GM06990 (cell line): Measurements from ENCODE around the gene KCTD2.
"Not testable (repeated sequence)": the region's sequence is repeated elsewhere in the genome, so short reads cannot be mapped to it uniquely, and the experiment has no call there.

Experiments
- DNase-seq: peaks from one replicate; pipeline ENCODE4 v3.0.0-alpha.2; 2011; ENCODE audit not compliant: insufficient read length; ENCODE audit errors: extremely low read depth
- H3K27me3 ChIP-seq: replicated peaks from 2 replicates; pipeline ENCODE4 v1.6.0; 2011; ENCODE audit warnings: low read length; ENCODE audit not compliant: control insufficient read depth, insufficient read depth
- H3K36me3 ChIP-seq: 2 replicates; pipeline ENCODE4 v1.5.1; 2011; ENCODE audit warnings: low read length; ENCODE audit not compliant: control insufficient read depth, insufficient read depth
- H3K4me3 ChIP-seq: replicated peaks from 2 replicates; pipeline ENCODE4 v1.5.1; 2011; ENCODE audit warnings: low read depth, mild to moderate bottlenecking, control low read depth, low read length
- CTCF ChIP-seq: IDR thresholded peaks from 2 replicates; pipeline ENCODE4 v1.5.1; 2011; ENCODE audit warnings: low read length, control low read depth, mild to moderate bottlenecking, inconsistent platforms; ENCODE audit not compliant: insufficient read depth, poor library complexity, severe bottlenecking

Gene KCTD2

GRCh38 chr17:75065562-75066151, 18.6 kb downstream of the KCTD2 start:
- DNase-seq: no peak
- Histone ChIP-seq H3K27me3 (no peaks in the 10 kb centered on the region), H3K4me3 (no peak overlapping the region), H3K36me3 (peaks cover 11% of the 10 kb centered on the region)
- no peak for TF ChIP-seq CTCF

GRCh38 chr17:75067856-75068255, 20.8 kb downstream of the KCTD2 start:
- no peak for TF ChIP-seq CTCF
- H3K27me3 ChIP-seq: no peaks in the 10 kb centered on the region
- H3K4me3 ChIP-seq: no peak overlapping the region
- peaks cover 7% of the 10 kb centered on the region for H3K36me3 ChIP-seq
- no peak for DNase-seq

GRCh38 chr17:75068750-75069149, 21.7 kb downstream of the KCTD2 start:
- Histone ChIP-seq H3K4me3 (no peak overlapping the region), H3K36me3 (peaks cover 7% of the 10 kb centered on the region), H3K27me3 (no peaks in the 10 kb centered on the region)
- no peak for TF ChIP-seq CTCF
- DNase-seq: no peak

GRCh38 chr17:75069783-75070182, 22.8 kb downstream of the KCTD2 start:
- Histone ChIP-seq H3K4me3 (no peak overlapping the region), H3K36me3 (no peaks in the 10 kb centered on the region; the same call in 1 of the 2 replicates), H3K27me3 (no peaks in the 10 kb centered on the region)
- TF ChIP-seq CTCF: peak; percentile 24
- DNase-seq: no peak

GRCh38 chr17:75071478-75072271, 24.6 kb downstream of the KCTD2 start:
- H3K4me3 ChIP-seq, H3K27me3 ChIP-seq, DNase-seq, H3K36me3 ChIP-seq: not testable (repeated sequence)

GRCh38 chr17:75072909-75073308, 25.9 kb downstream of the KCTD2 start:
- not testable (repeated sequence) for H3K27me3 ChIP-seq, H3K36me3 ChIP-seq, DNase-seq, H3K4me3 ChIP-seq
